Measurements from ENCODE around the gene NAPEPLD.

GRCh38 chr7:103143868-103144267 lies 5.0 kb downstream of the NAPEPLD start:
- TF ChIP-seq CTCF (IDR thresholded peaks at IDR 0.05) (no peak), POLR2A (IDR thresholded peaks at IDR 0.05) (no peak), POLR2AphosphoS5 (IDR thresholded peaks at IDR 0.05) (no peak), EP300 (IDR thresholded peaks at IDR 0.05) (no peak)

All from sigmoid colon (tissue), 4 donors.